Measurements from ENCODE around the gene HSP90B1.

The HSP90B1 gene

DNA sequence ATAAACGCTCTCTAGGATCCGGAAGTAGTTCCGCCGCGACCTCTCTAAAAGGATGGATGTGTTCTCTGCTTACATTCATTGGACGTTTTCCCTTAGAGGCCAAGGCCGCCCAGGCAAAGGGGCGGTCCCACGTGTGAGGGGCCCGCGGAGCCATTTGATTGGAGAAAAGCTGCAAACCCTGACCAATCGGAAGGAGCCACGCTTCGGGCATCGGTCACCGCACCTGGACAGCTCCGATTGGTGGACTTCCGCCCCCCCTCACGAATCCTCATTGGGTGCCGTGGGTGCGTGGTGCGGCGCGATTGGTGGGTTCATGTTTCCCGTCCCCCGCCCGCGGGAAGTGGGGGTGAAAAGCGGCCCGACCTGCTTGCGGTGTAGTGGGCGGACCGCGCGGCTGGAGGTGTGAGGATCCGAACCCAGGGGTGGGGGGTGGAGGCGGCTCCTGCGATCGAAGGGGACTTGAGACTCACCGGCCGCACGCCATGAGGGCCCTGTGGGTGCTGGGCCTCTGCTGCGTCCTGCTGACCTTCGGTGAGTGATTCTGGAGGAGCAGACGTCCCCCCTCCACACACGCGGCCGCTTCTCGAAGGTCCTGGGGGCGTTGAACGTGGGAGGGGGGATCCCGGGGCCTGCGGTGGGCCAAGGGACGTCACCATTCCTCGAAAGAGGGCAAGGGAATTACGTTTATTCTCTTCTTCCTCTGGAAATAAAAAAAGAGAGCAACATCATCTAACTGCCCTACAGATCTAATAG lies at the start of gene HSP90B1:
Gene HSP90B1 (plus strand): TSS at position 377 of the 753 bp plus-strand sequence. CDS start 106 bp downstream, at position 483.
- peak; percentile 98 for DNase-seq (ENCODE audit: low read depth, low spot score)

DNA sequence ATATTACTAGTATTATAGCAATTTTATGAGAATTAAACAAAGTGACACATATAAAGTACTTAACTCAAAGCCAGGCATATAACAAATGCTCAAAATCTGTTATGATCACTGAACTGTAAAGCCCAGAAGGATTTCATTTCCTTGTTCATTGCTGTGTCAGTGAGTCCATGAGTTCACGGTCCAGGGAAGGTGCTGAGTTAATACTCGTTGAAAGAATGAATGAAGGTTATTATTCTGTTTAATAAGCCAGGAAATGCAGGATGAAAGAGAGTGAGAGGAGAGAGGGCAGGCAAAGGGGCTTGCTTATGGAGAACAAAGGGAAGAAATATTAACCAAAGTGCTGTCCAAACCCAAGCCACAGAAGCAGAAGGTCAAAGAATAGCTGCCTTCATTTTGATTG lies 48.9 kb upstream of the HSP90B1 start:
- DNase-seq (ENCODE audit: low read depth, low spot score), result no peak

DNA sequence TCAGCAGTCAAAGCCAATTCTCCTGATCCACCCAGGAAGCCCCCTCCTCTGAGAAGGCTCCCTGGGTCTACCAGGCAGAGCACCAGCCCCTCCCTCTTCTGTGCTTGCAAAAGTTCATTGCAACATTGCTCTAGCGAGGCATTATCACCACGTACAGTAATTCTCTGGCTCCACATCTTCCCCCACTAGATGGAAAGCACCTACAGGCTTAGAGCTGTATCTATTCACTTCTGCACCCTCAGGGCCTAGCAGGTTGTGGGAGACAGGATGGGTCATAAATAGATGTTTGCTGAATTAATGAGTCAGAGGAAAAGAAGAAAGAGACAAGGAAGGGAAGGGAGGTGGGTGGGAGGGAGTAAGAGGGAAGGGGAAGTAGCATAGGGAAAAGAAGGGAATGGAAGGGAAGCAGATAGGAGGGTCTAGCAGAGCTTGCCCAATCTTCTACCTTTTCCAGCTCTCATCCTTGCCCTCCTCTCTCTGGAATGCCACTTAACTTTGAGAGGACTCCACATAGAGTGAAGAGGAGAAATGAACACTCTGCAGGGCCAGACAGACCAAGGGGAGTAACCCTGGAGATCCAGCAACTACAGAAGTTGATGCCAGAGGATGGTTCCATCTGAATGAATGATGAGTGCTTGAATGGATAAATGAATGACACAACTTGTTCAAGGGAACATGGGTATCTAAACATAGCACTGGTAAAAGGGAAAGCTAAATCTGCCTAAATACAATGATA lies 47.2 kb upstream of the HSP90B1 start:
- no peak for DNase-seq (ENCODE audit: low read depth, low spot score)

DNA sequence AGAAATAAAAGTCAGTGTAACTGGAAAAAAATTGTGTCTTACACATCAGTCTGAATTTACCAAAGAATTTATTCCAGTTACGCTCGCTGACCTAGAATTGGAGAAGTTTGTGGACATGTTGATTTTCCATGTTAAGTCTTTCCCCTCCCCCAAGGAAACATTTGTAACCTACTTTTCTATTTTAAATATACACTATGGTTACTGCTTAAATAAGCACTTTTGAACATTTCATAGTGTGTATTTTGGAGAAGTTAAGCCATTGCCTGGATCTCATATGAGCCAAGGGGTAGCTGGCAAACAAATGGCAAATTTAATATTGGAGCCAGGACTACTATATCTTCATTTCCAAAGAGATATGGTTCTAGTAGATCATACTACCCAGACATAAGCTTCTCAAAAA lies 46.3 kb upstream of the HSP90B1 start:
- DNase-seq (ENCODE audit: low read depth, low spot score), result no peak

DNA sequence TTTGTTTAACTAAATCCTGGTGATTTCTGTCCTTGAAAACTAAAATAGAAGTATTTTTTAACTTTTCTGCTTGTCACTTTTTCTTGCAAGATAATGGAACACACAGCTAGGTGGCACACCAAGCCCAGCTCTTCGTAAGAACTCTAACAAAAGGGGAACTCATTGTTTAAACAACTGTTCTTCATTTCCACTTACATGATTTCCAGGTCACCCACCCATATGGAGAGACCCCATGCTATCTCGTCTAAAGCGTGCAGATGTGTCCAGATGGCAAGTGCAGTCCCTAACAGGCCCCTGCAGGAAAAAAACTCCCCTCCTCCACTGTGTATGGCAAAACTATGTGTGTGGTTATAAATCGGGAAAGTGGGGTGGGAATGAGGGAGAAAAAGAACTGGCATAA lies 45.9 kb upstream of the HSP90B1 start:
- DNase-seq (ENCODE audit: low read depth, low spot score), result no peak

DNA sequence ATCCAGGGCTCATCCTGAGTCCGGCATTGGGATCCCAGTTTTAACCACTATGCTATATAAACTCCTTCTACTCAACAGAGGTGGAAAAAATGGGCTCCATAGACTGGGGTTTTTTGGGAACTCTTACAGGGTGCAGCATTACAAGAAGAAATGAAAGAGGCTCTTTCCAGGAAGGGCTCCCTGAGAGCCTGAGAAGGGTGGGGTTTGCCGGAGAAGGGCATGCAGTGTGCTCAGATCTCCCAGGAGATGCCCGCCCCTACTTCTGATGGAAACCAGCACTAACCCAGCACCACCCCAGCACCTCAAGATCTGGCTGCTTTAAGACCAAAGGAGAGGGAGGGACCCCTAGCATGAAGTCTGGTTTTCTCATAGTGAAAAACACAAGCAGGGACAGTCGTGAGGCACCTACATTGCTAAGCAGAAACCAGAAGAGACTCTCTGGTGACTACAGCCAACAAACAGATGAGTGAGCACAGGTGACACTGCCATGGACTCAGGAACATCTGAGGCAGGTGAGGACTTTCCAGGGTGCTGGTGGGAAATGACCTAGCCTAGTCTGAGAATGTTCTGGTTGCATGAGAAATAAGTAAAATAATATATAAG lies 43.9 kb upstream of the HSP90B1 start:
- no peak for DNase-seq (ENCODE audit: low read depth, low spot score)

DNA sequence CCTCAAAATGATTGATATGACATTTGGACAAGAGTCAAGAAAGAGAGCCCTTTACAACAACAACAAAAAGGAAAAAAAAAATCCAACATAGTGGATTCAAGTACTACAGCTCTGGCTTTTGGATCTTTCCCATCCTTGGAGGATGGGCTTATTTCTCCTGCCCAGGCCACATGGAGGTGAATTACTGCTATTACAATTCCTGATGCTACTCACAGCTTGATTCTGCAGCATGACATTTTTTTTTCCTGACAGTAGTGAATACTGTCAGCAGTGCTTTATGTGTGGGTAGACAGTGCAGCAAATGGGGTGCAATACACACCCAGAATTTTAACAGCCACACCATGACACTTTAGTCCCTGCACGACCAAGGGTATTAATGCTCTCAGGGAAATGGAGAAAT lies 42.5 kb upstream of the HSP90B1 start:
- no peak for DNase-seq (ENCODE audit: low read depth, low spot score)

DNA sequence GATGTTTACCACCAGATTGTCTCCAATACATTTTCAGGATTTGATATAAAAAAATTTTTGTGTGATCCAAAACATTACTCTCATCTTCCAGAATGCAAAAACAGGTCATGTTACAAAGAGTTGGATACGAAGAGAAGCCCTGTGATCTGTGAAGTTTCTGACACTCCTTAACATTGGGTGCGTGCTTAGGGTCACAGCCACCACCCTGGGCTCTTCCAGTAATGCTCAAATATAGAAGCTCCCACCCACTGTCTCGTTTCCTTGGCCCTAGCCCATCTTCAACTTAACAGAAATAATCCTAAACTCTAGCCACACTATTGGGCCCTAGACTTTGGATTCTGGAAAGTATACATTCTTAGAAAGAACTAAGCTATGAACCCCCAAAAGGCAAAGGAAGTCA lies 32.9 kb upstream of the HSP90B1 start:
- DNase-seq (ENCODE audit: low read depth, low spot score), result no peak

DNA sequence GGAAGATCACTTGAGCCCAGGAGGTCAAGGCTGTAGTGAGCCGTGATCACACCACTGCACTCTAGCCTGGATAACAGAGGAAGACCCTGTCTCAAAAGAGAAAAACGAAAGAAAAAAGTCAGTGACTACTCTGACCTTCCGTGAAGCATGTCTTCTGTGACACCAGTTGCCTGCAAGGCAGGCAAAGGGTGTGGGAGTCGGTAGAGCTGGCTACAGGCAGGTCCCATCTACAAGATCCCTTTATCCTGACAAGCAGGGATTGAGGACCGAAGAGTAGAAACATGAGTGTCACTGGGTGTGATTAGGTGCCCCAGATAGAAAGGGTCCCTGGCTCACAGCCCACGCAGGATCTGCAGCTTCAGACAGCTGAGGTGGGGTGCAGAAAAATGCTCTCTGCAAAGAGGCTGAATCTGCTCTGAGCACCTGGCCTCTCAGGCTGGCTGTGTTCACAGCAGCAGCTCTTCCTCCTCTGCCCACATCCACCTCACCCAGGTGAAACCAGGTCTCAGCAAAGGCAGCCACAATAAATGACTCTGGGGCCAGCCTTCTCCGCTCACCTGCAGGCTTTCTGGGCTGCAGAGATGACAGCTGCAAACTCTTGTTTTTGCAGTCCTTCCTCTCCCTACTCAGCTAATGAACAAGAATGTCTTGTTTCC lies 28.6 kb upstream of the HSP90B1 start:
- DNase-seq (ENCODE audit: low read depth, low spot score), result no peak

DNA sequence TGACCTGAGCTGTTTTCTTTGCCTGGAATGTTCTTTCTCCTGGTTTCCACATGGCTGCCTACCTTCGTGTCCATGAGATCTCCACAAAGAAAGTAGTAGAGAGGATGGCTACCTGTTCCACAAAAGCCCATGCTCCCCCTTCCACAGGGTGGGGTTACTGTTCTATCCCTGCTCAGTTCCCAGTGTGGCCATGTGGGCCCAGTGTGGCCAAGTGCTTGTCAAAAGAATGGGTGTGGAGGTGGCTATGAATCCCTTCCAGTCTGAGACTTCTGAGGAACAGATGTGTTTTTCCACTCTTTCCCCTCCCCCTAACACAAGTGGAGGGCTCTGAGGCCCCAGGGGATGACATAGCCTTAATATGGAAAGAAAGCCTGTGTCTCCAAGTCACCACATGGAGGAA lies 26.2 kb upstream of the HSP90B1 start:
- no peak for DNase-seq (ENCODE audit: low read depth, low spot score)

DNA sequence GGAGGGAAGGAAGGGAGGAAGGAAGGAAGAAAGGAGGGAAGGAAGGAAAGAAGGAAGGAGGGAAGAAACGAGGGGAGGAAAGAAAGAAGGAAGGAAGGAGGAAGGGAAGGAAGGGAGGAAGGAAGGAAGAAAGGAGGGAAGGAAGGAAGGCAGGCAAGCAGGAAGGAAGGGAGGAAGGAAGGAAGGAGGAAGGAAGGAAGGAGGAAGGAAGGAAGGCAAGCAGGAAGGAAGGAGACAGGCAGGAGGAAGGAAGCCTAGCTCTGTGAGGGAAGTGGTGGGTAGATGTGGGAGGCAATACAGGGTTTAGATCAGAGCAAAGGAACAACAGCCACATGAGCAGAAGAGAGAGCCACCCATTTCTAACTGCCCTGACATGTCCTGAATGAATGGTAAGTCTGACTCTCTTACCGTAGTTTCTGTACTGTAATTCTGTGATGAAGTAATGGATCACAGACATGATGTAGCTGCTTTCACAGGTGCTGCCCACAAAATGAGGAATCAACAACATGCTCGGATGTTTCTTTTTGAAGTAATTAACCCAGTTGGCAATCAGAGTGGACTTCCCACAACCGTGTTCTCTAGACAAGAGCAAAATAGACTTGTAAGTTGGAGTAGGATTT lies 24.4 kb upstream of the HSP90B1 start:
- no peak for DNase-seq (ENCODE audit: low read depth, low spot score)

DNA sequence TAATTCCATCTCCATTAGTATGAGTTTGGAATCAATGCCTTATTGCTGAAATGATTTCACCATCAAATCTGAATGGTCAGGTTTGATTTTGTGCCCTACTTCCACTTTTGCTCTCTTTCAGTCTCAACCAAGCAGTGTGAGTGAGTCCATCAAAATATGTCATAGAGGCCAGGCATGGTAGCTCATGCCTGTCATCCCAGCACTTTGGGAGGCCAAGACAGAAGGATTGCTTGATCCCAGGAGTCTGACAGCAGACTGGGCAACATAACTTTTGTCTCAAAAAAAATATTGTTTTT lies 22.0 kb upstream of the HSP90B1 start:
- DNase-seq (ENCODE audit: low read depth, low spot score), result no peak

DNA sequence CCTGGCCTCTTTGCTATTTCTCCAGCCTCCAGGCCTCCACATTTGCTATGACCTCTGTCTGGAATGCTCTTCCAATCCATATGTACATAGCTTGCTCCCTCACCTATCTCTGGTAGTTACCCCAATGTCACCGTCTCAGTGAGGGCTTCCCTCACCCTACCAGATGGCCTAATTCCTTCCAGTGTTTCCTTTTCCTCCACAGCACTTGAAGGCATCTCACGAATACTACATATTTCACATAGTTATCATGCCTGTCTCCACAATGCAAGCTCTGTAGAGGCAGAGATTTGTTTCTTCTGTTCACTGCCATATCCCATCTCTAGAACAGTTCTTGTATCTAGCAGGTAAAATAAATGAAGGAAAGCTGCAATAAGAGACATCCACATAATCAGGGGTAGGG lies 21.3 kb upstream of the HSP90B1 start:
- DNase-seq (ENCODE audit: low read depth, low spot score), result no peak

DNA sequence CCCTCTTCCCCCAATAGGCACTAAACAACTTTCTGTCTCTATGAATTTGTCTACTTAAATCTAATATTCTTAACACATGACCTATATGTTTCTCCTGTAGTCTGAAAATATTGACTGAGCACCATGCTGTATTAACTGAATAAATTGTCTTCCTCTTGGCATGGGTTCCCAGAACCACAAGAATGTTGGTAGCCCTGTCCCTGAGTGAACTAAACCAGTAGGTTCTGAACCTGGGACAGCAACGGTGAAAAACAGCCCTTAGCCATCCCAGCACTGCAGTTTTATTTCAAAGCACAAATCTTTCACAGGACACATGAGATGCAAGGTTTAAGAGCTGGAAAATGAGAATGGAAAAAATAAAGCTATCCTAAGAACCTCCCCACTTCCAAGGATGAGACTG lies 20.4 kb upstream of the HSP90B1 start:
- no peak for DNase-seq (ENCODE audit: low read depth, low spot score)

DNA sequence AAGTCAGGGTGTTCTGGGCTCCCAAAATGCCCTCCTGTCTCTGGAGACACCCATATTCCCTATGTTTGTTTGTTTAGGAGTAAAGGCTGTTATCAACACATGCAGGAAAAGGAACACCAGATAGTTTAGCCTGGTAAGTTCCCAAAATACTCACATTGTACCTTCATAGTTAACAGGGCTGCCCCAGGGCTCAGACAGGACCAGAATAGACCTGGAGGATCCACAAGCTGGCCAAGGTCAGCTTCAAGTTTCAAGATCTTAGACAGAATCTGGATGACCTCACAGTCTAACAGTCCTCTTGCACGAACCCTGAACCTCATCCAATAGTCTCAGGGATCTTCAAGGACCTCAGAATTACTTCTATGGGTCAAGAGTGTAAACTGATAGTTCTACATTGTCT lies 18.1 kb upstream of the HSP90B1 start:
- DNase-seq (ENCODE audit: low read depth, low spot score), result no peak

DNA sequence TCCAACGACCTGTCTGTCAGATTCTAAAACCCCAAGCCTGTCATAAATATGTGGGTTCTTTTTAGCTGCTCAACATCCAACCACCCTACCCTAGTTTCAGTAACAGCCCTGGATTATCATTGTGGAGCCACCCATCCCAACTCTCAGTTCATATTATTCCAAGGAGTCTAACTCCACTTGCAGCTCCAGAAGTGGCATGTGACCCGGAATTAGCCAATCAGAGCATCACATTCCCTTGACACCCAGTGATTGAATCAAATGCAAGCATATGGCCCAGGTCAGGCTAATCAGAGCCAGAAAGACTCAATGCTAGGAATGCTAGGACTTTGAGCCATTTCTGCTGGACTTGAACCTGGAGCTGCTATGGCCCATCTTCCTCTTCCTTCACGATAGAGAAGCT lies 17.1 kb upstream of the HSP90B1 start:
- no peak for DNase-seq (ENCODE audit: low read depth, low spot score)

DNA sequence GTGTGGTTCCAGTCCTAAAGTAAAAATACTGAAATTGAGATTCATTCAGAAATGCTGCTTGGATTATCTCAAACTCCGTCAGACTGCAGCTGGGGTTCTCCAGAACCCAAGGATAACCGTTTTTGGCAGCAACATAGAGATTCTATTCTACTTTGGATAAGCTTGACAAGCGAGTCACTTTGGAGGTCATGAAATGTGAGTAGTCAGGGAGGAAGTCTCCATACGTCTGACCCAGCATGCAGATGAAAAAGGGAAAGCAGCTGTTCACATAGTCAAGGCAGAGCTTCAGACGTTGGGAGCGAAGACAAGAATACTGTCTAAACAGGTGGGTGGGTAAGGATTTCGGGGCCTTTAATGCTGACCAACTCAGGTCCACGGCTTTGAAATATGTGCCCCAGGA lies 14.9 kb upstream of the HSP90B1 start:
- no peak for DNase-seq (ENCODE audit: low read depth, low spot score)

DNA sequence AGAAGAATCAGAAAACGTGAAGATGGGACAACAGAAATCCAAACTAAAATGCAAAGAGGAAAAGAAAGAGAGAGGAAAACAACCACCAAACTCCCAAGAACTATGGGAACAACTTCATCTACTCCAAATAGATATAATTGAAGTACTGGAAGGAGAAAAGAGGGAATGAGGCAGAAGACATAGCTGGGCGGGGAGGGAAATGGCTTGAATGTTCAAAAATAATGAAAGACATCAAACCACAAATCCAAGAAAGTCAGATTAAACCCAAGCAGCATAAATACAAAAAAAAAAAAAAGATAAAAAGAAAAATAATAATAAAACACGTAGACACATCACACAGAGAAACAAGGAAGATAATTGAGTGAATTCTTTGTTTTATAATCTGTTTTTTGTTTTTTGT lies 12.3 kb upstream of the HSP90B1 start:
- no peak for DNase-seq (ENCODE audit: low read depth, low spot score)

DNA sequence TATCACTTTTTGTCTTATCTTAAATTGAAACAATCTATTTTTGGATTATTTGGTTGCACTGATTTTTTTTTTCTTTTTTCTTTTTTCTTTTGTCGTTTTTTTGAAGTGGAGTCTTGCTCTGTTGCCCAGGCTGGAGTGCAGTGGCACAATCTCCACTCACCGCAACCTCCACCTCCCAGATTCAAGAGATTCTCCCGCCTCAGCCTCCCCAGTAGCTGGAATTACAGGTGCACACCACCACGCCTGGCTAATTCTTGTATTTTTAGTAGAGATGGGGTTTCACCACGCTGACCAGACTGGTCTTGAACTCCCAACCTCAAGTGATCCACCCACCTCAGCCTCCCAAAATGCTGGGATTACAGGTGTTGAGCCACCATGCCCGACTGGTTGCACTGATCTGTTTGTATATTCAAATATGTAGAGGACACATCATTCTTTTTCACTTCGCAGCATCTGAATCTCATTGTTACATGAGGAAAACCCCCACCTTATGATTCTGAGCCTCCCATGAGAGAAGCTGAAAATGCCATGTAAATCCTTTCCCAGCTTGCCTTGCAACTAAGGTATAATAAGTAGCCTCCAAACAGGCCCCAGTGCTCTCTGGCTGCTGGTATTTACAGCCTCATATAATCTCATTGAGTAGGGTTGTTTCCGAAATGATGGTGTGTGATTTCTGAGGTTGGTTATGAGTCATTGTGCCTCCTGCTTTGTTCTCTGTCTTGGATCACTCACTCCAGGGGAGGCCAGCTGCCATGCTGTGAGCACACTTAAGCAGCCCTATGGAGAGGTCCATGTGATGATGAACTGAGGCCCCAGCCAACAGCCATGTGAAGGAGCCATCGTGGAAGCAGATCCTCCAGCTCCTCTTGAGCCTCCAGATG lies 5.2 kb upstream of the HSP90B1 start:
- no peak for DNase-seq (ENCODE audit: low read depth, low spot score)

DNA sequence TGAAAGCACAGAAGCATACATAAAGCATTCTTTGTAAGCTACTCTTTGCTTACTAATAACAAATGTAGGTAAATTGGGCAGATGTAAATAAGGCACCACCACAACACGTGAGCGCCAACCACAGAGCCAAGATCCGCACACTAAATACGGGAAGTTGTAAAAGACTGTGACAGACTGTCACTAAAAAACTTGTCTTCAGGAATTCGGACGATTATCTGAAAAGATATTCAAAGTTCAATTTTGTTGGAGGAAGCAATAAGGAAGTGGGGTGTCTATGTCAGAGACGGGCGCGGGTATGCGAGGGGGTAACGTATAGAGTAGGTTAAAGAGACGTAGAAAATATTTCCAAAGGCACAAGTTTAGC lies 1.5 kb upstream of the HSP90B1 start:
- DNase-seq (ENCODE audit: low read depth, low spot score), result no peak

DNA sequence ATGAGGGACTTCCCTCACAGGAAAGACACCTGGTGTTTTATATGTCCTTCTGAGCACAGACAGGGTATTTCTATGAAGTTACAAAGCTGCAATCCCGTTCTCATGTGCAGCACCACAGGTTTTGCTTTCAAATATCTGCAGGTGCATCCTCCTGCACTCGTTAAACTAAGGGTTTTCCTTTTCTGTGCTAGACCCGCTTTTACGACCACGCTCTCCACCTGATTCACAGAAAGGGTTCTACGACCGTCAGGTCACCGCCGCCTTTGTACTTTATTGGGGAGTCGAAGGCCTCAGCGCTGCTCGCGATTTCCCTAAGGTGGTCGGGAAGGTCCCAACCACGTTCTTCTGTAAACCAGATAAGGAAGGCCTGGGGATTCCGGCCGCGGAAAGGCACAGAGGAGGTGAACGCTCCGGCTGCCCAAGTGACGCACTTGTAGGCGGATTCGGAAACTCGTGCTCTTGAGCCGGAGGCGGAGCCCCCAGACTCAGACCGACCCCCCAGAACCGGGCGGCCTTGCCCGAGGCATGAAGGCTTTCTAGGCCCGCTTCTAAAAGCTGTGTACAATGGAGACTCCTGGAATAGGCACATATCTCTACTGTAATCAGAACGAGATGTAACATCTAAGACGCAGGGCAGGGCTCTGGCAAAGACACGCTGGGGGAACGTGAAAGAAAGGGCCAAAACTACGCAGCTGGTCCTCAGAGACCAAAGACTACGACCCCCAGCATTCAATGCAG lies 995 bp upstream of the HSP90B1 start:
- DNase-seq (ENCODE audit: low read depth, low spot score), result peak; percentile 72
